SK-N-SH (cell line): ENCODE measurements around the gene DSCAML1. TPM values are rescaled to one million over a fixed set of nuclear protein-coding genes. Genes with fewer than 3 reads are reported as not detected.

Experiments used
- CTCF ChIA-PET: fragments of 300-600, 350-600 bp; formaldehyde crosslinking; extraction: SDS; loops from one replicate; lab custom pipeline; 2021; lab: Yijun Ruan, JAX
- POLR2A ChIA-PET: fragments of 350-600 bp; sonication (Branson Sonifier 250); formaldehyde crosslinking; extraction: SDS; loops from one replicate; lab custom pipeline; 2020; ENCODE audit warnings: antibody characterized with exemption, inconsistent platforms; lab: Yijun Ruan, JAX
- DNase-seq: peaks from one replicate; pipeline ENCODE4 v3.0.0; 2012
- H2AFZ ChIP-seq: fragments of 200-600 bp; sonication (generic); 2 replicates; pipeline ENCODE4 v1.8.1; 2016; ENCODE audit warnings: antibody characterized with exemption, mild to moderate bottlenecking, low read depth
- H3F3A ChIP-seq: fragments of 200-600 bp; sonication (generic); replicated peaks from 2 replicates; pipeline ENCODE3; 2016; ENCODE audit warnings: antibody characterized with exemption, mild to moderate bottlenecking; ENCODE audit not compliant: insufficient read depth
- H3K27ac ChIP-seq, 2 experiments: fragments of 200-500 bp in 1 of 2; fragments of 200-600 bp in 1 of 2; sonication (Bioruptor generic) in 1 of 2; sonication (generic), shearing (Covaris generic) in 1 of 2; 2 replicates each; pipeline versions ENCODE4 v1.5.1 to v1.6.1; 2014 to 2016; ENCODE audit warnings: low read depth in 2 of 2, inconsistent platforms in 1 of 2, low read length in 1 of 2, mild to moderate bottlenecking in 1 of 2, mixed read lengths in 1 of 2
- H3K27me3 ChIP-seq: fragments of 200-600 bp; sonication (generic), shearing (Covaris generic); 2 replicates; pipeline ENCODE4 v1.6.1; 2016; ENCODE audit warnings: mixed run types; ENCODE audit not compliant: insufficient read depth
- H3K36me3 ChIP-seq, 2 experiments: fragments of 200-500 bp in 1 of 2; fragments of 200-600 bp in 1 of 2; sonication (Bioruptor generic) in 1 of 2; sonication (generic) in 1 of 2; replicated peaks in 1 of 2; 2 replicates each; pipeline versions ENCODE3 to v1.5.1; 2014 to 2016; ENCODE audit warnings: low read length in 1 of 2, mild to moderate bottlenecking in 1 of 2; ENCODE audit not compliant: insufficient read depth in 2 of 2, control insufficient read depth in 1 of 2
- H3K4me1 ChIP-seq, 2 experiments: fragments of 200-500 bp in 1 of 2; fragments of 200-600 bp in 1 of 2; sonication (Bioruptor generic) in 1 of 2; sonication (generic), shearing (Covaris generic) in 1 of 2; 2 replicates each; pipeline versions ENCODE4 v1.5.1 to v1.6.1; 2014 to 2016; ENCODE audit warnings: low read depth in 1 of 2, low read length in 1 of 2, mixed run types in 1 of 2; ENCODE audit not compliant: insufficient read depth in 2 of 2, control insufficient read depth in 1 of 2
- H3K4me2 ChIP-seq: fragments of 200-600 bp; sonication (generic), shearing (Covaris generic); 2 replicates; pipeline ENCODE4 v1.6.1; 2017; ENCODE audit warnings: mixed run types
- H3K4me3 ChIP-seq, 2 experiments: fragments of 200-500 bp in 1 of 2; fragments of 200-600 bp in 1 of 2; sonication (Bioruptor generic) in 1 of 2; sonication (generic), shearing (Covaris generic) in 1 of 2; 2 replicates each; pipeline versions ENCODE4 v1.5.1 to v1.8.1; 2014 to 2016; ENCODE audit warnings: low read depth in 2 of 2, inconsistent platforms in 1 of 2, low read length in 1 of 2, mild to moderate bottlenecking in 1 of 2, mixed read lengths in 1 of 2, moderate library complexity in 1 of 2
- H3K79me2 ChIP-seq: fragments of 200-600 bp; sonication (generic); 2 replicates; pipeline ENCODE4 v1.8.1; 2017; ENCODE audit warnings: mild to moderate bottlenecking; ENCODE audit not compliant: insufficient read depth
- H3K9ac ChIP-seq: fragments of 200-600 bp; sonication (generic); 2 replicates; pipeline ENCODE4 v1.6.1; 2017; ENCODE audit warnings: mixed run types
- H3K9me2 ChIP-seq: fragments of 200-600 bp; sonication (generic); 2 replicates; pipeline ENCODE4 v1.6.1; 2017; ENCODE audit warnings: mixed run types
- H3K9me3 ChIP-seq: fragments of 200-600 bp; sonication (generic); 2 replicates; pipeline ENCODE4 v1.6.1; 2017; ENCODE audit warnings: mixed run types, mild to moderate bottlenecking, moderate library complexity
- H4K20me1 ChIP-seq: fragments of 200-600 bp; sonication (generic); 2 replicates; pipeline ENCODE4 v1.6.1; 2017; ENCODE audit warnings: mild to moderate bottlenecking, mixed run types; ENCODE audit not compliant: insufficient read depth
- ELF1 ChIP-seq: IDR thresholded peaks from 2 replicates; pipeline ENCODE4 v1.4.0; 2012
- EZH2phosphoT487 ChIP-seq: fragments of 200-600 bp; sonication (generic); IDR thresholded peaks from 2 replicates; pipeline ENCODE4 v1.6.1; 2017; ENCODE audit warnings: low read depth, mixed run types, mild to moderate bottlenecking, antibody characterized with exemption, moderate library complexity, borderline replicate concordance
- JUND ChIP-seq: IDR thresholded peaks from 2 replicates; pipeline ENCODE4 v1.4.0; 2012
- MXI1 ChIP-seq: IDR thresholded peaks from 2 replicates; pipeline ENCODE4 v1.6.1; 2012; ENCODE audit warnings: mild to moderate bottlenecking, low read depth, low read length, improper control_type of control experiment
- POLR2AphosphoS5 ChIP-seq: IDR thresholded peaks from 2 replicates; pipeline ENCODE4 v1.6.1; 2012; ENCODE audit warnings: low read depth, low read length
- RAD21 ChIP-seq: IDR thresholded peaks from 2 replicates; pipeline ENCODE4 v1.6.1; 2012; ENCODE audit warnings: mild to moderate bottlenecking, low read length
- RFX5 ChIP-seq: IDR thresholded peaks from 2 replicates; pipeline ENCODE4 v1.6.1; 2012; ENCODE audit warnings: mild to moderate bottlenecking, improper control_type of control experiment, low read length
- SMC3 ChIP-seq: IDR thresholded peaks from 2 replicates; pipeline ENCODE4 v1.6.1; 2012; ENCODE audit warnings: low read depth, low read length, improper control_type of control experiment
- TAF1 ChIP-seq: IDR thresholded peaks from 2 replicates; pipeline ENCODE4 v1.6.1; 2012; ENCODE audit warnings: low read depth, mild to moderate bottlenecking, low read length, moderate library complexity, borderline replicate concordance
- YY1 ChIP-seq: IDR thresholded peaks from 2 replicates; pipeline ENCODE4 v1.4.0; 2012; ENCODE audit warnings: low read depth, mild to moderate bottlenecking
- WGBS: methylation state at CpG from one replicate; pipeline ENCODE4 v1.1.6; 2017; ENCODE audit warnings: low lambda C conversion rate; 5-methylcytosine and 5-hydroxymethylcytosine counted together
- polyA plus RNA-seq, 3 experiments: library from polyadenylated mRNA; depleted of rRNA; stranded (reverse); fragments of >200 nt; gene quantifications; 2 replicates each; pipeline ENCODE4 v1.2.3, GENCODE V29; 2012
- TF ChIP-seq, protein P1 (sequence below): IDR thresholded peaks from 2 replicates; pipeline ENCODE4 v1.4.0; 2012; ENCODE audit warnings: low read depth, borderline replicate concordance
- TF ChIP-seq, protein P2 (sequence below): fragments of 200-600 bp; sonication (generic); IDR thresholded peaks from 2 replicates; pipeline ENCODE4 v1.6.1; 2017; ENCODE audit warnings: antibody characterized with exemption, mild to moderate bottlenecking, moderate library complexity
- TF ChIP-seq, protein P3 (sequence below): IDR thresholded peaks from 2 replicates; pipeline ENCODE4 v1.6.1; 2012; ENCODE audit warnings: mild to moderate bottlenecking, low read depth, low read length, moderate library complexity
- TF ChIP-seq, protein P4 (sequence below): IDR thresholded peaks from 2 replicates; pipeline ENCODE4 v1.4.0; 2012; ENCODE audit warnings: low read depth, borderline replicate concordance

DSCAML1 gene
- polyA plus RNA-seq, 1 of the 3 experiments (the other 2 are of a cell fraction): not detected

DNA sequence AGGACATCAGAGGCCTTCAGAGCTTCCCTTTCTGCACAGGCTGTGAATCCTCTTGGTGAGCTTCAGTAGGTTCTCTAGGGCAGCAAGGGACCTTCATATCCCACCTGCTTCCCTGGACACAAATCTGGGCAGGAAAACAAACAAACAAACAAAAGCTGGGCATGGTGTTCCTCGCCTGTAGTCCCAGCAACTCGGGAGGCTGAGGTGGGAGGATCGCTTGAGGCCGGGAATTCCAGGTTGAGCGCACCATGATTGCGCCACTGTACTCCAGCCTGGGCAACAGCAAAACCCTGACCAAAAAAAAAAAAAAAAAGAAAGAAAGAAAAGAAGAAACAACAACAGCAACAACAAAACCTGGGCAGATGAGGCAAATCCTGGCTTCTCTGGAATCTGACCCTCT is 376.4 kb downstream of the DSCAML1 start:
- 82% methylated on average over 6 of the region's 6 CpGs for WGBS
- no peaks in the 10 kb centered on the region for H3K9me2 ChIP-seq
- H3F3A ChIP-seq: no peaks in the 10 kb centered on the region
- H2AFZ ChIP-seq: no peak overlapping the region
- no peaks in the 10 kb centered on the region for H3K79me2 ChIP-seq
- no peaks in the 10 kb centered on the region for H3K4me1 ChIP-seq
- ChIA-PET POLR2A (no interaction called here), CTCF (interaction anchor here (1.1 to 16.8 kb wide), 7 partner anchors 9 to 632 kb away, joined by 4 to 449 read pairs (median 4); partner anchors contain the start of genes DSCAML1 and FXYD2)
- no peak overlapping the region for H3K4me2 ChIP-seq
- H4K20me1 ChIP-seq: no peaks in the 10 kb centered on the region
- no peak for DNase-seq
- no peak overlapping the region for H3K9ac ChIP-seq
- TF ChIP-seq SMC3 (no peak), TAF1 (no peak), MXI1 (no peak), JUND (no peak), YY1 (no peak), RFX5 (no peak), EZH2phosphoT487 (no peak), ELF1 (no peak), POLR2AphosphoS5 (no peak), RAD21 (no peak)
- TF ChIP-seq, protein P1, sequence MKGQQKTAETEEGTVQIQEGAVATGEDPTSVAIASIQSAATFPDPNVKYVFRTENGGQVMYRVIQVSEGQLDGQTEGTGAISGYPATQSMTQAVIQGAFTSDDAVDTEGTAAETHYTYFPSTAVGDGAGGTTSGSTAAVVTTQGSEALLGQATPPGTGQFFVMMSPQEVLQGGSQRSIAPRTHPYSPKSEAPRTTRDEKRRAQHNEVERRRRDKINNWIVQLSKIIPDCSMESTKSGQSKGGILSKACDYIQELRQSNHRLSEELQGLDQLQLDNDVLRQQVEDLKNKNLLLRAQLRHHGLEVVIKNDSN: no peak
- TF ChIP-seq, protein P2, sequence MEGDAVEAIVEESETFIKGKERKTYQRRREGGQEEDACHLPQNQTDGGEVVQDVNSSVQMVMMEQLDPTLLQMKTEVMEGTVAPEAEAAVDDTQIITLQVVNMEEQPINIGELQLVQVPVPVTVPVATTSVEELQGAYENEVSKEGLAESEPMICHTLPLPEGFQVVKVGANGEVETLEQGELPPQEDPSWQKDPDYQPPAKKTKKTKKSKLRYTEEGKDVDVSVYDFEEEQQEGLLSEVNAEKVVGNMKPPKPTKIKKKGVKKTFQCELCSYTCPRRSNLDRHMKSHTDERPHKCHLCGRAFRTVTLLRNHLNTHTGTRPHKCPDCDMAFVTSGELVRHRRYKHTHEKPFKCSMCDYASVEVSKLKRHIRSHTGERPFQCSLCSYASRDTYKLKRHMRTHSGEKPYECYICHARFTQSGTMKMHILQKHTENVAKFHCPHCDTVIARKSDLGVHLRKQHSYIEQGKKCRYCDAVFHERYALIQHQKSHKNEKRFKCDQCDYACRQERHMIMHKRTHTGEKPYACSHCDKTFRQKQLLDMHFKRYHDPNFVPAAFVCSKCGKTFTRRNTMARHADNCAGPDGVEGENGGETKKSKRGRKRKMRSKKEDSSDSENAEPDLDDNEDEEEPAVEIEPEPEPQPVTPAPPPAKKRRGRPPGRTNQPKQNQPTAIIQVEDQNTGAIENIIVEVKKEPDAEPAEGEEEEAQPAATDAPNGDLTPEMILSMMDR: no peak
- TF ChIP-seq, protein P3, sequence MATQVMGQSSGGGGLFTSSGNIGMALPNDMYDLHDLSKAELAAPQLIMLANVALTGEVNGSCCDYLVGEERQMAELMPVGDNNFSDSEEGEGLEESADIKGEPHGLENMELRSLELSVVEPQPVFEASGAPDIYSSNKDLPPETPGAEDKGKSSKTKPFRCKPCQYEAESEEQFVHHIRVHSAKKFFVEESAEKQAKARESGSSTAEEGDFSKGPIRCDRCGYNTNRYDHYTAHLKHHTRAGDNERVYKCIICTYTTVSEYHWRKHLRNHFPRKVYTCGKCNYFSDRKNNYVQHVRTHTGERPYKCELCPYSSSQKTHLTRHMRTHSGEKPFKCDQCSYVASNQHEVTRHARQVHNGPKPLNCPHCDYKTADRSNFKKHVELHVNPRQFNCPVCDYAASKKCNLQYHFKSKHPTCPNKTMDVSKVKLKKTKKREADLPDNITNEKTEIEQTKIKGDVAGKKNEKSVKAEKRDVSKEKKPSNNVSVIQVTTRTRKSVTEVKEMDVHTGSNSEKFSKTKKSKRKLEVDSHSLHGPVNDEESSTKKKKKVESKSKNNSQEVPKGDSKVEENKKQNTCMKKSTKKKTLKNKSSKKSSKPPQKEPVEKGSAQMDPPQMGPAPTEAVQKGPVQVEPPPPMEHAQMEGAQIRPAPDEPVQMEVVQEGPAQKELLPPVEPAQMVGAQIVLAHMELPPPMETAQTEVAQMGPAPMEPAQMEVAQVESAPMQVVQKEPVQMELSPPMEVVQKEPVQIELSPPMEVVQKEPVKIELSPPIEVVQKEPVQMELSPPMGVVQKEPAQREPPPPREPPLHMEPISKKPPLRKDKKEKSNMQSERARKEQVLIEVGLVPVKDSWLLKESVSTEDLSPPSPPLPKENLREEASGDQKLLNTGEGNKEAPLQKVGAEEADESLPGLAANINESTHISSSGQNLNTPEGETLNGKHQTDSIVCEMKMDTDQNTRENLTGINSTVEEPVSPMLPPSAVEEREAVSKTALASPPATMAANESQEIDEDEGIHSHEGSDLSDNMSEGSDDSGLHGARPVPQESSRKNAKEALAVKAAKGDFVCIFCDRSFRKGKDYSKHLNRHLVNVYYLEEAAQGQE: no peak
- TF ChIP-seq, protein P4, sequence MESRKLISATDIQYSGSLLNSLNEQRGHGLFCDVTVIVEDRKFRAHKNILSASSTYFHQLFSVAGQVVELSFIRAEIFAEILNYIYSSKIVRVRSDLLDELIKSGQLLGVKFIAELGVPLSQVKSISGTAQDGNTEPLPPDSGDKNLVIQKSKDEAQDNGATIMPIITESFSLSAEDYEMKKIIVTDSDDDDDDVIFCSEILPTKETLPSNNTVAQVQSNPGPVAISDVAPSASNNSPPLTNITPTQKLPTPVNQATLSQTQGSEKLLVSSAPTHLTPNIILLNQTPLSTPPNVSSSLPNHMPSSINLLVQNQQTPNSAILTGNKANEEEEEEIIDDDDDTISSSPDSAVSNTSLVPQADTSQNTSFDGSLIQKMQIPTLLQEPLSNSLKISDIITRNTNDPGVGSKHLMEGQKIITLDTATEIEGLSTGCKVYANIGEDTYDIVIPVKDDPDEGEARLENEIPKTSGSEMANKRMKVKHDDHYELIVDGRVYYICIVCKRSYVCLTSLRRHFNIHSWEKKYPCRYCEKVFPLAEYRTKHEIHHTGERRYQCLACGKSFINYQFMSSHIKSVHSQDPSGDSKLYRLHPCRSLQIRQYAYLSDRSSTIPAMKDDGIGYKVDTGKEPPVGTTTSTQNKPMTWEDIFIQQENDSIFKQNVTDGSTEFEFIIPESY: no peak
- no peak overlapping the region for H3K4me3 ChIP-seq
- H3K36me3 ChIP-seq: no peaks in the 10 kb centered on the region
- H3K27ac ChIP-seq: no peak overlapping the region
- no peaks in the 10 kb centered on the region for H3K9me3 ChIP-seq
- no peaks in the 10 kb centered on the region for H3K27me3 ChIP-seq
